ENCODE results near the gene POSTN. TPM values are rescaled to one million over a fixed set of nuclear protein-coding genes. Genes with fewer than 3 reads are reported as not detected.

POSTN gene, protein sequence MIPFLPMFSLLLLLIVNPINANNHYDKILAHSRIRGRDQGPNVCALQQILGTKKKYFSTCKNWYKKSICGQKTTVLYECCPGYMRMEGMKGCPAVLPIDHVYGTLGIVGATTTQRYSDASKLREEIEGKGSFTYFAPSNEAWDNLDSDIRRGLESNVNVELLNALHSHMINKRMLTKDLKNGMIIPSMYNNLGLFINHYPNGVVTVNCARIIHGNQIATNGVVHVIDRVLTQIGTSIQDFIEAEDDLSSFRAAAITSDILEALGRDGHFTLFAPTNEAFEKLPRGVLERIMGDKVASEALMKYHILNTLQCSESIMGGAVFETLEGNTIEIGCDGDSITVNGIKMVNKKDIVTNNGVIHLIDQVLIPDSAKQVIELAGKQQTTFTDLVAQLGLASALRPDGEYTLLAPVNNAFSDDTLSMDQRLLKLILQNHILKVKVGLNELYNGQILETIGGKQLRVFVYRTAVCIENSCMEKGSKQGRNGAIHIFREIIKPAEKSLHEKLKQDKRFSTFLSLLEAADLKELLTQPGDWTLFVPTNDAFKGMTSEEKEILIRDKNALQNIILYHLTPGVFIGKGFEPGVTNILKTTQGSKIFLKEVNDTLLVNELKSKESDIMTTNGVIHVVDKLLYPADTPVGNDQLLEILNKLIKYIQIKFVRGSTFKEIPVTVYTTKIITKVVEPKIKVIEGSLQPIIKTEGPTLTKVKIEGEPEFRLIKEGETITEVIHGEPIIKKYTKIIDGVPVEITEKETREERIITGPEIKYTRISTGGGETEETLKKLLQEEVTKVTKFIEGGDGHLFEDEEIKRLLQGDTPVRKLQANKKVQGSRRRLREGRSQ
- 194 and 257 TPM in 2 replicates for total RNA-seq

DNA sequence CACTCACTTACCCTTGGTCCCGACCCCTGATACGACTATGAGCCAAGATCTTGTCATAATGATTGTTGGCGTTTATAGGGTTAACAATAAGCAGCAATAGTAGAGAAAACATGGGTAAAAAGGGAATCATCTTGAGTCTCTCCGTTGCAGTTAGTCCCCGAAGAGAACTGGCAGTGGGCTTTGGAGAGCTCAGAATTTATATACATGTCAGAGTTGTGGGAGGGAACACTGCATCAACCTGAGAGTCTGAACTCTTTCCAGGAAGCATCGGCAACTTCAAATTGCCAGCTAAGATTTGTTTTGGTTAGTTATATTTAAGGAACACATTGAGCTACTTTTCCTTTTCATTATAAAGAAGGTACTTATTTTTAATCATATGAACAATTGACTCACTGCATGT, at the start of gene POSTN:
Gene POSTN (minus strand): TSS at position 172 of the 400 bp plus-strand sequence. CDS start 42 bp downstream, at position 130.

